ENCODE data around the gene TSHZ2. TPM values are rescaled to one million over a fixed set of nuclear protein-coding genes. Genes with fewer than 3 reads are reported as not detected.
A peak's percentile ranks its signal among the peaks of the same experiment; 100 is the strongest.

Gene TSHZ2
- total RNA-seq, 2 experiments from 2014 or later = 0.38 to 0.54 TPM

GRCh38 chr20:53216856-53217576, 244.9 kb downstream of the TSHZ2 start:
- no peak overlapping the region for H3K27ac Mint-ChIP-seq
- DNase-seq (peak; percentile 82), ATAC-seq (peak; percentile 70)
- peak; percentile 97 for TF ChIP-seq CTCF (IDR thresholded peaks at IDR 0.05)
- H3K9me3 Mint-ChIP-seq = peaks cover 5% of the 10 kb centered on the region
- H3K27me3 Mint-ChIP-seq = peaks cover 1% of the 10 kb centered on the region
- intact Hi-C loops (cut with micrococcal nuclease) = loop anchor here (10.0 kb wide), 1 partner anchor 902 kb away; no protein-coding TSS in a partner anchor
- H3K4me1 Mint-ChIP-seq (ENCODE audit: low read depth) = peaks cover 17% of the 10 kb centered on the region
- CTCF ChIA-PET = interaction anchor here (0.8 to 2.7 kb wide), 15 partner anchors 9 to 746 kb away, joined by 3 to 10 read pairs (median 4); no protein-coding TSS in a partner anchor
- no peak overlapping the region for H3K4me3 Mint-ChIP-seq
- POLR2A ChIA-PET = no interaction called here
- no peaks in the 10 kb centered on the region for H3K36me3 Mint-ChIP-seq (ENCODE audit: low read depth)

- TF ChIP-seq CTCF (IDR thresholded peaks at IDR 0.05) = no peak
- DNase-seq = no peak
- Mint-ChIP-seq H3K9me3 (peaks cover 5% of the 10 kb centered on the region), H3K4me1 (ENCODE audit: low read depth) (peaks cover 9% of the 10 kb centered on the region), H3K27me3 (peaks cover 1% of the 10 kb centered on the region), H3K4me3 (no peak overlapping the region), H3K27ac (no peak overlapping the region), H3K36me3 (ENCODE audit: low read depth) (no peaks in the 10 kb centered on the region)
- intact Hi-C loops (cut with micrococcal nuclease) = no loop called here
- POLR2A ChIA-PET = no interaction called here
- no peak for ATAC-seq
- CTCF ChIA-PET = interaction anchor here (0.9 to 5.7 kb wide), 5 partner anchors 12 to 327 kb away, joined by 3 to 23 read pairs (median 3); no protein-coding TSS in a partner anchor
Observed at GRCh38 chr20:53220482-53221307, 248.5 kb downstream of the TSHZ2 start.

- POLR2A ChIA-PET = no interaction called here
- Mint-ChIP-seq H3K4me1 (ENCODE audit: low read depth) (peaks cover 8% of the 10 kb centered on the region), H3K4me3 (no peak overlapping the region), H3K9me3 (peaks cover 5% of the 10 kb centered on the region), H3K36me3 (ENCODE audit: low read depth) (no peaks in the 10 kb centered on the region), H3K27ac (no peak overlapping the region), H3K27me3 (no peaks in the 10 kb centered on the region)
- DNase-seq = no peak
- CTCF ChIA-PET = interaction anchor here (5.7 kb wide), 1 partner anchor 13 kb away, joined by 23 read pairs; no protein-coding TSS in a partner anchor
- no peak for TF ChIP-seq CTCF (IDR thresholded peaks at IDR 0.05)
- intact Hi-C loops (cut with micrococcal nuclease) = no loop called here
- no peak for ATAC-seq
Observed at GRCh38 chr20:53221731-53222130, 249.6 kb downstream of the TSHZ2 start.

GRCh38 chr20:53222416-53222815, 250.3 kb downstream of the TSHZ2 start:
- intact Hi-C loops (cut with micrococcal nuclease) = no loop called here
- Mint-ChIP-seq H3K4me1 (ENCODE audit: low read depth) (peaks cover 5% of the 10 kb centered on the region), H3K27me3 (no peaks in the 10 kb centered on the region), H3K36me3 (ENCODE audit: low read depth) (no peaks in the 10 kb centered on the region), H3K27ac (no peak overlapping the region), H3K4me3 (no peak overlapping the region), H3K9me3 (peaks cover 5% of the 10 kb centered on the region)
- ATAC-seq (no peak), DNase-seq (no peak)
- TF ChIP-seq CTCF (IDR thresholded peaks at IDR 0.05) = no peak
- POLR2A ChIA-PET = no interaction called here
- CTCF ChIA-PET = interaction anchor here (5.7 kb wide), 1 partner anchor 14 kb away, joined by 23 read pairs; no protein-coding TSS in a partner anchor
